Stimulated activated CD8-positive, alpha-beta memory T cell treated with anti-CD3 and anti-CD28 coated beads, Interleukin-4, amount 100 ng/mL, for 48 hours (primary cell): ENCODE data around the gene RAPGEF2.
"Not testable (repeated sequence)": the region's sequence is repeated elsewhere in the genome, so short reads cannot be mapped to it uniquely, and the experiment has no call there.

Experiments
- DNase-seq: peaks from one replicate; pipeline ENCODE4 v3.0.0-alpha.2; 2020

RAPGEF2 gene

GRCh38 chr4:159101988-159102621 is 774 bp upstream of the RAPGEF2 start:
- no peak for DNase-seq

GRCh38 chr4:159103384-159103990 is 608 bp downstream of the RAPGEF2 start:
- peak; percentile 58 for DNase-seq

GRCh38 chr4:159104694-159105414 is 2.0 kb downstream of the RAPGEF2 start:
- no peak for DNase-seq

DNA sequence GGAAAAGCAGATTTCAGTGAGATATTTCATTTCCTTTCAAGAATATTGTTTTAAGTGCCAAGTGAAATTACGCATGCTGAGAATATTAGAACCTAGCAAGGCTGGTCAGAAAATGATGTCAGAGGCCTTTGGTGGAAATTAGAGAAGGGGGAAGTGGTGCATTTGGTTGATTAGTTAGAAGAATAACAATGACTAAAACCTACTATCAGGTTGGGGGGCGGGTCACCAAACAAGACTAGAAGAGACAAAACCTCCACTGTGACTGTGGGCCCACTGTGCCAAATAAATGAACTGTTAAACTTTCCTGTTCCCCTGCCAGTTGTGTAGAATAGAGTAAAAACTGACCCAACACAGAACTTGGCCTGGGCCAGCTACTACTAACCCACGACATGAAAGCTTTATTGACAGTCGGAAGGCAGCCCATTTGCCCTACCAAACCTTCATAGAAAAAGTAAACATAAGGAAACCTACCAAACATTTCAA is 2.9 kb downstream of the RAPGEF2 start:
- DNase-seq, result peak; percentile 41

DNA sequence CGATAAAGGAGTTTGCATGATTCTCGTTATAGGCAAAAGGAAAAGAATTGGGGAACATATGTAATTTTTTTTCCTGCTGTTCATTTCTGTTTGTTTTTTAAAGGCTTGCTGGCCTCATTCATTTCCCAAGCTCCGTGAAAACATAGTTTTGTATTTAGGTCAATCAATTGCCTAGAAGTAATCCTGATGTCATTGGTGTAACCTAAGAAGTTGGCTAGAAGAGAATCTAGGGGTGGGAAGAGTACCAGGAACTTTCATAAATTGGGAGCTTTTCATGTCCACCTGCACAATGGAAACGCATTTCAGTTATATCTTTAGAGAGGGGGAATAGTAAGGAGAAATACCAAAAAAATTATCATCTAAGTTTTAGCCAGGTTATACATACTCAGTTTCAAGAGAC is 3.8 kb downstream of the RAPGEF2 start:
- no peak for DNase-seq

DNA sequence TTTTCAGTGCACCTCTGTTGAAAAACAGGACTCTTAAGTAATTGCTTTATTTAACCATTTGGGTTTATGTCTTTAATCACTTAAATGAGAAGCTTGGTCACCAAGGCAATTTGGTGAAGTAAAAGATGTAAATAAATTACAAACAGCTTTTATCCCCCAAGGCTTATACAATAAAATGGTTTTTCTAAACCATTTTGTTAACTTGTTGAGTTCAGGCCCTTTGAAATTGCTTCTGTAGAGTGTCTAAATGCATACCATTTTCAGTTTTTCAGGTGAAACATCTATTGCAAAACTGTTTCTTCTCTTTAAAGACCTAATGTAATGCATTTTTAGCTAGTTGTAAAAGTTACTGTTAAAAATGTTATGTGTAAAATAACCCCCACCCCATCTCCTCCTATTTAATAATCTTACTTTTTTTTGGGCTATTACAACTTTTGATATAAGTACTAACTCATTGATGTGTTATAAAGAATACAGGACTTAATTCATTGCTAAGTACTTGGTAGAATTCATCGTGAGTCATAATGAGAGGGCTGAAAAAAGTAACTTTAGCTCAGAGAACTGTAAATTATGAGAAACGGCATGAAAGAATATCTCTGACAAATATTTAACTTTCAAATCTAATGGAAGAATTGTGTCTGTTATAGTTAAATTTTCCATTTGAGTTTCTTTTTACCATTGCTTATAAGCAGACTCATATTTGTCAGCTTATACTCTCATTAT is 4.5 kb downstream of the RAPGEF2 start:
- DNase-seq, result no peak

- no peak for DNase-seq
Observed at GRCh38 chr4:159108124-159108523, 5.2 kb downstream of the RAPGEF2 start.

DNA sequence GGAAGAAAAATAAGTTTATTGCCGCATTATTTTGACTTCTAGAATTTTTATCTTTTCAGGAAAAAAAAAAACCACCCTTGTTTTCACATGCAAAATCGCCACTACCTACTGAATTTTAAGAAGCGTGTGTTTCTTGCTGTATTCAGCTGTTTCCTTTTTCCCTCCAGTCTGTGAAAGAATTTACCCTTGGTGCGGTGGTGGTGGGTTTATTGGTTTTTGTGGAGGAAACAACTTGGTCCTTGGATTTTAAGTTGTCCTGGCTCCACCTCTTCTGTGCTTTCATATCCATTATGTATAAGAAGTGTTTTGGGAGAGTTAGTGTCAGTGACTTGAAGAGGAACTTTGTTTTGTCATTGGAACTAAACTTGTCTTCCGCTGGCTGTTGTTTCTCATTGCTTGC is 8.1 kb downstream of the RAPGEF2 start:
- DNase-seq, result no peak

DNA sequence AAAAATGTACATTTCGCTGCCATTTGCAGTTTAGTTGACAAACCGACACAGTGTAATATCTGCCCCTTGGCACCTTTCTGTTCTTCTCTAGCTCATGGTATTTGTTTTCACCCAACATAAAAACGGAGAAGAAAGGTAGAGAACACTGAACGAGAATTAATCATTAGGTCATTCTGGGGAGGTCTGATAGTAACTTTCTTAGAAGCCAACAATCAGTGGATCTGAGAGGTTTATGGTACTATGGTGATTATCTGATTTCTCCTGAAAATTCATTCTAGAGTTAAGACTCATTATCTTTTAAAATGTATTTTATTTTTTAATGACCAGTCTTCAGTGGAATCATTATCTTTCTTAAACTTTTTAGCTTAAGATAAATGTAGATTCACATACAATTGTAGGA is 8.5 kb downstream of the RAPGEF2 start:
- DNase-seq, result no peak

GRCh38 chr4:159113366-159113765 is 10.5 kb downstream of the RAPGEF2 start:
- DNase-seq, result not testable (repeated sequence)

- DNase-seq, result not testable (repeated sequence)
Observed at GRCh38 chr4:159116098-159116497, 13.2 kb downstream of the RAPGEF2 start.

DNA sequence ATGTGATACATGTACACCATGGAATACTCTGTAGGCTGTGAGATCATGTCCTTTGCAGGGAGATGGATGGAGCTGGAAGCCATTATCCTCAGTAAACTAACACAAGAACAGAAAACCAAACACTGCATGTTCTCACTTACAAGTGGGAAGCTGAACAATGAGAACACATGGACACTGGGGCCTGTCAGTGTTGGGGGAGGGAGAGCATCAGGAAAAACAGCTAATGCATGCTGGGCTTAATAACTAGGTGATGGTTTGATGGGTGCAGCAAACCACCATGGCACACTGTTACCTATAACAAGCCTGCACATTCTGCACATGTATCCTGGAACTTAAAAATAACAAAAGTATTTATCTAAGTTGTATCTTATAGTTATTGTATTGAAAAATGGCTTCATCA is 13.8 kb downstream of the RAPGEF2 start:
- DNase-seq, result not testable (repeated sequence)

DNA sequence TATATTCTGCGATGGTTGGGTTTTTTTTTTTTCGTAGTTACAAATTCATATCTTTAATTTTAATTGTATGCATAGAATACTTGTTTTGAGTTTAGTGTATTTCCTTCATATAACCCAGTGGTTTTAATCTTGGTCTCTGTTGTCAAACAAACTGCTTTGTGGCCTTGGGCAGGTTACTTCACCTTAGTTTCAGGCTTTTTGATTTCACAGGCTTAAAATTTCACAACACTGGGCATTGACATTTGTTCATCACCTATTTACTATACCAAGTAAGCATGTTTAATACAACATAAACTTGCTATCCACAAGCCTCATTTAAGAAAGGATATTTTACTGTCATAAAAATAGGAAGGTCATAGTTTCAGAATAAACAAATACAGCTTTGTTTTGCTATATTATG is 14.7 kb downstream of the RAPGEF2 start:
- no peak for DNase-seq

GRCh38 chr4:159117968-159118367 is 15.1 kb downstream of the RAPGEF2 start:
- DNase-seq, result no peak

GRCh38 chr4:159121371-159121770 is 18.5 kb downstream of the RAPGEF2 start:
- no peak for DNase-seq

DNA sequence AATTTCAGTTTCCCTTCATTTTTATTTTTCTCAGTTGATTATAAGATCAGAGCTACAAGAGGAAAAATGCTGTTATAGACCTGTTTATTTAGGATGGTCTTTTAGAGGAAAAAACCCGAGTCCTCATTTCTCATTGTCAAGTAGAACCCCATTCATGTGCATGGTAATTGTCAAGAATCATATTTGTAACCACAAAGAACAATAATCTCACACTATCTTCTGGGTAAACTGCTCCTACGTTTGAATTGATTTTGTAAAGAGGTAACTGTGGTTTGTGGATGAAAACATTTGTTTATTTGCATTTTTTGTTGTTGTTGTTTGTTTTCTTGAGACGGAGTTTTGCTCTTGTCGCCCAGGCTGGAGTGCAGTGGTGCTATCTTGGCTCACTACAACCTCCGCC is 23.8 kb downstream of the RAPGEF2 start:
- DNase-seq, result no peak

- DNase-seq, result no peak
Observed at GRCh38 chr4:159127745-159128518, 25.1 kb downstream of the RAPGEF2 start.

GRCh38 chr4:159129814-159130550 is 27.1 kb downstream of the RAPGEF2 start:
- DNase-seq, result no peak

GRCh38 chr4:159131564-159131963 is 28.7 kb downstream of the RAPGEF2 start:
- no peak for DNase-seq

DNA sequence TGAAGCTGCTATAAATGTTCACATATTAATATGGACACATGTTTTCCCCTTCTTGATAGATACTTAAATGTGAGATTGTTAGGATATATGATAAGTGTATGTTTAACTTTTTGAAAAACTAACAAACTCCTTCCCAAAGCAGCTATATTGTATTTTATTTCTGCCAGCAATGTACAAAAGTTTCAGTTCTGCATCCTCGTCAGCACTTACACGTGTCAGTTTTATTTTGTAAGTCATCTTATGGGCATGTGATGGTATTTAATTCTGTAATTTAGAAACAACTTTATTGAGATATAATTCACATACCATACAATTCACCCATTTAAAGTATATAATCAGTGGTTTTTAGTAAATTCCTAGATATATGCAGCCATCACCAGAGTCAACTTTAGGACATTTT is 31.6 kb downstream of the RAPGEF2 start:
- DNase-seq, result no peak

DNA sequence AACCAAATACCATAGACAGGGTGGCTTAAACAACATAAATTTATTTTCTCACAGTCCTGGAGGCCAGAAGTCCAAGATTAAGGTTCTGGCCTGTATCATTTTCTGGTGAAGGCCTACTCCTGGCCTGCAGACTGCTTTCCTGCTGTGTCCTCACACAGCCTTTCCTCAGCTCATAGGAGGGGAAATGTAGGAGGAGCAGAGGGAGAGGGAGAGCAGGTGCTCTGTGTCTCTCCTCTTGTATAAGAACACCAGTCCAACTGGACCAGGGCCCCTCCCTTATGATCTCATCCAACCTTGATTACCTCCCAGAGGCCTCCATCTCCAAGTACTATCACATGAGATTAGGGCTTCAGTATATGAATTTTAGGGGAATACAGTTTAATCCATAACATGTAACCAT is 34.3 kb downstream of the RAPGEF2 start:
- no peak for DNase-seq

DNA sequence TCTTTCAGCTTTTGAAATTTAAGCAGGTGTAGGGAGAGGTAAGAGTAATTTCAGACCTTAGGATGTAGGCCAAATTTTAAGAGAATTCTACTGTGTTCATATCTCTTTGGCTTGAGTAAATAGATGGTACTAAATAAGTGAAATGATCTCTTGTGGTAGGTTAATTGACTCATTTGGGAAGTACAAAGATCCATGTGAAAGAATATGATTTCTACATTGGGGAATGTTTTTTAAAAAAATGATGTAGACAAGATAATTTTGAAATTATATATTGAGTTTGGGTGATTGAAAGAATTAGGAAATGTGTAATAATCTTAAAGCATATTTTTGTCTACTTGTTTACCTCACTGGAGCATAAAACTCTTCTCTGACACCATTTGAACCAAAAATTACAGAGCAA is 35.6 kb downstream of the RAPGEF2 start:
- DNase-seq, result no peak
